T-helper 1 cell treated with Interleukin-12 subunit alpha and Interleukin-12 subunit beta and Interleukin-4 antibody, amounts not matched to agents 30 μg/mL and 1 μg/mL, for 36 hours (primary cell): ENCODE measurements around the gene EIPR1.

Experiments used
- H3K27ac Mint-ChIP-seq: one replicate; pipeline ENCODE4 v1.8.0; 2021; ENCODE audit warnings: mild to moderate bottlenecking, mixed read lengths
- H3K27me3 Mint-ChIP-seq: one replicate; pipeline ENCODE4 v1.8.0; 2021; ENCODE audit warnings: low read depth, mixed read lengths
- H3K36me3 Mint-ChIP-seq: one replicate; pipeline ENCODE4 v1.8.0; 2021; ENCODE audit warnings: low read depth, mixed read lengths
- H3K4me1 Mint-ChIP-seq: one replicate; pipeline ENCODE4 v1.8.0; 2021; ENCODE audit warnings: low read depth, mixed read lengths
- H3K4me3 Mint-ChIP-seq: one replicate; pipeline ENCODE4 v1.8.0; 2021; ENCODE audit warnings: mild to moderate bottlenecking, moderate library complexity, mixed read lengths
- H3K9me3 Mint-ChIP-seq: one replicate; pipeline ENCODE4 v1.8.0; 2021; ENCODE audit warnings: mixed read lengths

EIPR1 gene

DNA sequence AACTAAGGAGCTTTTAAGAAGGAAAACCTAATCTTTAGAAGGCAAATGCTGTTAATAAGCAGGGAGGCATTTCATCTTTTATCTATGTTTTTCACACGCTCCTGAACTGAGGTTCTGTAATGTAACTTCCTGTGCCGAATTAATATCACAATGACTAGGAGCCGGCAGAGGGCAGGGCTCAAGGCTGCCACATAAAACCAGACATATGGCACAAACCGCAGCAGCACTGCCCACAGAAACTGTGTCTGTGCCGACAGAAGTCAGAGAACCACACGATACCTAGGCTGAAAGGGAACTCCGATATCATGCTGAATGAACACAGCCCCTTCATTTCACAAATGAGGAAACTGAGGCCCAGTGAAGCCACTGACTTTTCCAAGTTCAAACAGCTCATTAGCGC lies 112.1 kb downstream of the EIPR1 start:
- no peaks in the 10 kb centered on the region for H3K9me3 Mint-ChIP-seq
- no peak overlapping the region for H3K4me3 Mint-ChIP-seq
- H3K36me3 Mint-ChIP-seq = peaks cover 11% of the 10 kb centered on the region
- no peaks in the 10 kb centered on the region for H3K27me3 Mint-ChIP-seq
- no peak overlapping the region for H3K27ac Mint-ChIP-seq
- peaks cover 3% of the 10 kb centered on the region for H3K4me1 Mint-ChIP-seq

DNA sequence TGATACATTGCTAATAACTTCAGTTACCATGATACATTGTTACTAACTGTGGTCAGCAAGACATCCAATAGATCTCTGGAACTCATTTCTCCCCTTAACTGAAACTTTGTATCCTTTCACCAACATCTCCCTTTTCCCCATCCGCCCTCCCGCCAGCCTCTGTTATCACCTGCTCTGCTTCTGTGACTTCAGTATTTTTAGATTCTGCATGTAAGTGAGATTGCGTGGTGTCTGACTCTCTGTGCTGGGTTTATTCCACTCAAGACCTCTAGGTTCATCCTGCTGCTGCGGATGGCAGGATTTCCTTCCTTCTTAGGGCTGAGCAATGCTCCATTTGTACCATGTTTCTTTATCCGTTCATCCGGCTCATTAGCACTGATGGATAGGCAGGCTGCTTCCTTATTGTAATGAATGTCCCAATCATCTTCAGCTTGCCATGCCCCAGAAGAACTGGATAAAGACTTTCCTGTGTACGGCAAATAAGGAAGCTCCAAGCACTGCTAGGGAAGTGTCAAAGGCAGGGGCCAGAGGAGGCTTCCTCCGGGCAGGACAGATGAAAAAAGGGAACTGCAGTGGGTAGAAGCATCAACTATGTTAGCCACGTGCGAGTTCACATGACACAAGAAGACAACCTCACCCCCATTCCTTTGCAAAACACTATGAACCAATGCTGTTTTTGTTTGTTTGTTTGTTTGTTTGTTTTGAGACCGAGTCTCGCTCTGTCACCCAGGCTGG lies 113.4 kb downstream of the EIPR1 start:
- H3K9me3 Mint-ChIP-seq = no peaks in the 10 kb centered on the region
- H3K27me3 Mint-ChIP-seq = no peaks in the 10 kb centered on the region
- H3K4me1 Mint-ChIP-seq = peaks cover 3% of the 10 kb centered on the region
- peaks cover 6% of the 10 kb centered on the region for H3K36me3 Mint-ChIP-seq
- no peak overlapping the region for H3K27ac Mint-ChIP-seq
- no peak overlapping the region for H3K4me3 Mint-ChIP-seq

DNA sequence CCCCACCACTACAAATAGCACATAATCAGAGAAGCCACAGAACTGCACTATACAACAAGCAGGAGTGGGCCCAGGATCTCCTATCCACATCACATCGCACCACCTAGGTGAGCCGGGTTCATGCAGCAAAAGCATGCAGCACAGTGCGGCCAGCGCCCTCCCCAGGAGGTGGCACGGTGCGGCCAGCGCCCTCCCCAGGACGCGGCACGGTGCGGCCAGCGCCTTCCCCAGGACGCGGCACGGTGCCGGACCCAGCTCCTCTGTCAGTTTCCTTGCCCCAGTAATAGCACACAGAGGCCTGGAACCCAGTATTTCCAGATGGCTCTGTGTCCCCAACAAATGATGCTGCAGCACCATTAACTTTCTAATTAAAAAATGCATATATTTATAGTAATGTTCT lies 114.1 kb downstream of the EIPR1 start:
- H3K4me1 Mint-ChIP-seq = peaks cover 3% of the 10 kb centered on the region

DNA sequence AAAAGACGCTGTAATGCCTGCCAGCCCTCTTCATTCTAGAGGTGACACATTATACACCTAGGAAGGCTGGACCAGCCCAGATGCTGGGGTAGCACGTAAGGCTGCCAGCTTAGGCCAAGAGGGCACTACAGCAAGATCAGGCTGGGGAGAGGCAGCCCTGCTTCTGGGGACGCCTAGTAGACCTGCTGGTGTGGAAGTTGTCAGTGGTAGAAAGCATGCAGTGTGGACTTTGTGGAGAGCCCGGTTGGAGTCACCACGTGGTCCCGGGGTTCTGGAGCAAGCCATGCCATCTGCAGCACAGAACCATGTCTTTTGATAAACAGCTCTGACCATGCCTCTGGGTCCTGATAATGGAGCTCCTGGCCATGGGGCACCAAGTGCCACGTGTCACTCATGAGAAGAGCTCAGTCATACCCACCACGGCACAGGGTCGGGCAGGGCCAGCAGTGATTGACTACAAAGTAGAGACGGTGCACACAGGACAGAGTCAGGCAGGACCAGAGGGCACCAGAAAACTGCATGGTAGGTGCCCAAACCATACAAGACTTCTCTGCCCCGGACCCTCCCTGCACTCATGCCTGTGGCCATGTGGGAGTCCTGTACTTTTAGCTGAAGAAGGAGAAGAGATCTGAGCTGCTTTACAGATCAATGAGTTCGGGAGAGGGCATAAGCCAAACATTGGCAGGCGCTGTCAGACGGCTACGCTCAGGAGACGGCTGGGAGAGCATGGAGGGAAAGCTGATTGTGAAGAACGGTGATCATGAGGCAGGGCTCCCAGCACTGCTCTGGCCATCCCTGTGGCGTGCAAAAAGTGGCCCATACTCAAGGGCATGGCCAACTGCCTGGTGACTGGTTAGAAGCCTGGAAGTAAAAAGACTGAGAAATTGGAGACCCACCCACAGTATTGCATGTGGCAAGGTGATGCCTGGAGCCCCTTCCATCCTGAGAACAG lies 114.9 kb downstream of the EIPR1 start:
- Mint-ChIP-seq H3K9me3 (no peaks in the 10 kb centered on the region), H3K27ac (peak overlapping the region; percentile 45), H3K4me1 (peaks cover 3% of the 10 kb centered on the region), H3K4me3 (no peak overlapping the region), H3K27me3 (no peaks in the 10 kb centered on the region), H3K36me3 (peaks cover 6% of the 10 kb centered on the region)

More for the DNA sequence above, 114.1 kb downstream of the EIPR1 start:
- Mint-ChIP-seq H3K27me3 (no peaks in the 10 kb centered on the region), H3K36me3 (peaks cover 6% of the 10 kb centered on the region), H3K4me3 (no peak overlapping the region), H3K9me3 (no peaks in the 10 kb centered on the region), H3K27ac (no peak overlapping the region)

GRCh38 chr2:3261511-3261910 lies 116.1 kb downstream of the EIPR1 start:
- Mint-ChIP-seq H3K9me3 (no peaks in the 10 kb centered on the region), H3K4me1 (peaks cover 3% of the 10 kb centered on the region), H3K36me3 (peaks cover 7% of the 10 kb centered on the region), H3K27ac (no peak overlapping the region), H3K4me3 (no peak overlapping the region), H3K27me3 (no peaks in the 10 kb centered on the region)

DNA sequence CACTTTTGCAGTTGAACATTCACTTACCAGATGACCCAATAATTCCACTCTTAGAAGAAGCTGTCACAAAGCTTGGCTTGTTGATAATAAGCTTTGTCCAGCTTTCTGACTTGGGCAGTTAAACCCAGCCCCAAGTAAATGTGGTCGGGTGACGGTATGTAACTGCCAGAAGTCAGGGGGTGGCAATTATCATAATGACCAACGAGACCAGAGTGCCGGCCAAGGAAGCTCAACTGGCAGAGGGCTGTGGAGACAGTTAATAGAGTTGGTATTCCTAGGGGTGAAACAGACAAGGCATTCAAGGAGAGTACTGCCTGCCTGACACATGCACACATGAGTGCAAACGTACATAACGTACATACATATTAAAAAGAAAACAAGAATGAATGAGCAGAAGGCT lies 116.7 kb downstream of the EIPR1 start:
- Mint-ChIP-seq H3K9me3 (no peaks in the 10 kb centered on the region), H3K4me1 (peaks cover 3% of the 10 kb centered on the region), H3K36me3 (peaks cover 10% of the 10 kb centered on the region), H3K4me3 (no peak overlapping the region), H3K27me3 (no peaks in the 10 kb centered on the region), H3K27ac (no peak overlapping the region)

- Mint-ChIP-seq H3K4me3 (no peak overlapping the region), H3K27me3 (no peaks in the 10 kb centered on the region), H3K9me3 (peaks cover 4% of the 10 kb centered on the region), H3K27ac (no peak overlapping the region), H3K4me1 (peaks cover 3% of the 10 kb centered on the region), H3K36me3 (peaks cover 23% of the 10 kb centered on the region)
Measured at GRCh38 chr2:3257826-3258225, 119.8 kb downstream of the EIPR1 start.

- Mint-ChIP-seq H3K9me3 (peaks cover 4% of the 10 kb centered on the region), H3K27me3 (no peaks in the 10 kb centered on the region), H3K27ac (no peak overlapping the region), H3K4me3 (no peak overlapping the region), H3K4me1 (peaks cover 3% of the 10 kb centered on the region), H3K36me3 (peaks cover 26% of the 10 kb centered on the region)
Measured at GRCh38 chr2:3257166-3257565, 120.5 kb downstream of the EIPR1 start.

GRCh38 chr2:3256605-3257004 lies 121.0 kb downstream of the EIPR1 start:
- no peak overlapping the region for H3K27ac Mint-ChIP-seq
- peaks cover 5% of the 10 kb centered on the region for H3K9me3 Mint-ChIP-seq
- H3K36me3 Mint-ChIP-seq = peaks cover 29% of the 10 kb centered on the region
- no peak overlapping the region for H3K4me3 Mint-ChIP-seq
- peaks cover 3% of the 10 kb centered on the region for H3K4me1 Mint-ChIP-seq
- no peaks in the 10 kb centered on the region for H3K27me3 Mint-ChIP-seq

DNA sequence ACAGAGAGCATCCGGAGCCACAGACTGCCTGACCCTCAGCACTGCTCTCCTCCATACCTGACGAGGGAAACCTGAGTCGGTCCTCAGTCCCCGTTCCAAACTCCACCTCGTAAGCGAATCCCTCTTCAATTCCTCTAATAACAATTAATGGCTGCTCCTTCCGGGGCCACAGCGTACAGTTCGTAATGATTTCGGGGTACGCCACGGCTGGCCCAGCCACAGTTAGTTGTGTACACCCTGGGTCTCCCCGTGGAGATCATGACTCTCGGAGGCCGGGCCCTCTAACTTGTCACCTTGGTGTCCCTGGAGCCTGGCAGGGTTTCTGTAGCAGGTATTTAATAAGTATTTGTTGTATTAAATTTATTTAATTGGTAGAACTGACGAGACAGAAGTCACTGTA lies 121.5 kb downstream of the EIPR1 start:
- H3K9me3 Mint-ChIP-seq = peaks cover 9% of the 10 kb centered on the region
- peaks cover 31% of the 10 kb centered on the region for H3K36me3 Mint-ChIP-seq
- no peak overlapping the region for H3K4me3 Mint-ChIP-seq

GRCh38 chr2:3254442-3254941 lies 123.1 kb downstream of the EIPR1 start:
- Mint-ChIP-seq H3K27me3 (no peaks in the 10 kb centered on the region), H3K36me3 (peaks cover 35% of the 10 kb centered on the region), H3K27ac (no peak overlapping the region), H3K4me1 (no peaks in the 10 kb centered on the region), H3K9me3 (peaks cover 17% of the 10 kb centered on the region), H3K4me3 (no peak overlapping the region)

More for the DNA sequence above, 121.5 kb downstream of the EIPR1 start:
- H3K4me1 Mint-ChIP-seq = peaks cover 3% of the 10 kb centered on the region
- H3K27me3 Mint-ChIP-seq = no peaks in the 10 kb centered on the region
- no peak overlapping the region for H3K27ac Mint-ChIP-seq

- Mint-ChIP-seq H3K27me3 (no peaks in the 10 kb centered on the region), H3K36me3 (peaks cover 40% of the 10 kb centered on the region), H3K4me1 (peaks cover 2% of the 10 kb centered on the region), H3K4me3 (no peak overlapping the region), H3K9me3 (peaks cover 22% of the 10 kb centered on the region), H3K27ac (no peak overlapping the region)
Measured at GRCh38 chr2:3253913-3254441, 123.6 kb downstream of the EIPR1 start.

GRCh38 chr2:3251946-3252345 lies 125.7 kb downstream of the EIPR1 start:
- Mint-ChIP-seq H3K4me3 (no peak overlapping the region), H3K4me1 (peaks cover 6% of the 10 kb centered on the region), H3K27me3 (no peaks in the 10 kb centered on the region), H3K27ac (no peak overlapping the region), H3K9me3 (peaks cover 26% of the 10 kb centered on the region), H3K36me3 (peaks cover 44% of the 10 kb centered on the region)

DNA sequence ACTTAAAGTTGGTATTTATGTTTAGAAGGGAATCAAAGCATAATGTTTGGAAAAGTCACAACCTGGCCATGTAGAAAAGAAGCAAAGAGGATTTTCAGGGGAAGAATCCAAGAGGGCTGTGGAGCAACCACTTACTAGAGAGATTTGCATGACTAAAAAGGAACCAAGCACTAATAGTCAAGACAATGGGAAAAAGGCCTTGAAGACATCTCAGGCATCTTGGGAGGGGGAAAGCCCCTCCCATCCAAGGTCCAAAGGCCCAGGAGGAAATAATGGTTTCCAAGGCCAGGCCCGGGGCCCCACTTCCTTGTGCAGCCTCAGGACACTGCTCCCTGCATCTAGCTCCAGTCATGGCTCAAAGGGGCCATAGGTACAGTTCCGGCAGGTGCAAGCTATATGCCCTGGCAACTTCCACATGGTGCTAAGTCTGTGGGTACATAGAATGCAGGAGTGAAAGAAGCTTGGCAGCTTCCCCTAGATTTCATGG lies 128.1 kb downstream of the EIPR1 start:
- Mint-ChIP-seq H3K9me3 (peaks cover 26% of the 10 kb centered on the region), H3K4me3 (no peak overlapping the region), H3K36me3 (peaks cover 37% of the 10 kb centered on the region), H3K27me3 (no peaks in the 10 kb centered on the region), H3K27ac (no peak overlapping the region), H3K4me1 (peaks cover 11% of the 10 kb centered on the region)
